Hematopoietic multipotent progenitor cell treated with erythropoietin and hydrocortisone succinate and interleukin-3 and kit ligand, for 8 days (in vitro differentiated cells): ENCODE data around the gene DR1.
A peak's percentile ranks its signal among the peaks of the same experiment; 100 is the strongest.

Experiments
- DNase-seq: peaks from one replicate; pipeline ENCODE4 v3.0.0-alpha.2; 2015

DR1 gene

GRCh38 chr1:93345633-93346420 lies at the start of gene DR1:
DR1 (plus strand) TSS chr1:93345907; CDS start chr1:93346646, 739 bp downstream.
- DNase-seq, result peak; percentile 93

GRCh38 chr1:93296555-93297154 lies 49.1 kb upstream of the DR1 start:
- no peak for DNase-seq

GRCh38 chr1:93301131-93301530 lies 44.6 kb upstream of the DR1 start:
- DNase-seq, result no peak

- no peak for DNase-seq
Measured at GRCh38 chr1:93302078-93302477, 43.6 kb upstream of the DR1 start.

- DNase-seq, result peak; percentile 80
Measured at GRCh38 chr1:93304716-93305138, 41.0 kb upstream of the DR1 start.

- DNase-seq, result no peak
Measured at GRCh38 chr1:93306920-93307319, 38.8 kb upstream of the DR1 start.

- no peak for DNase-seq
Measured at GRCh38 chr1:93313026-93313425, 32.7 kb upstream of the DR1 start.

- no peak for DNase-seq
Measured at GRCh38 chr1:93317207-93317606, 28.5 kb upstream of the DR1 start.

GRCh38 chr1:93317943-93318342 lies 27.8 kb upstream of the DR1 start:
- DNase-seq, result no peak

- DNase-seq, result no peak
Measured at GRCh38 chr1:93321720-93322119, 24.0 kb upstream of the DR1 start.

- DNase-seq, result no peak
Measured at GRCh38 chr1:93322349-93322748, 23.4 kb upstream of the DR1 start.

GRCh38 chr1:93323185-93323820 lies 22.4 kb upstream of the DR1 start:
- no peak for DNase-seq

GRCh38 chr1:93324486-93325464 lies 20.9 kb upstream of the DR1 start:
- DNase-seq, result no peak

- no peak for DNase-seq
Measured at GRCh38 chr1:93328809-93329760, 16.6 kb upstream of the DR1 start.

GRCh38 chr1:93330196-93330595 lies 15.5 kb upstream of the DR1 start:
- no peak for DNase-seq

- DNase-seq, result no peak
Measured at GRCh38 chr1:93330617-93331016, 15.1 kb upstream of the DR1 start.

GRCh38 chr1:93331412-93331811 lies 14.3 kb upstream of the DR1 start:
- no peak for DNase-seq

- DNase-seq, result no peak
Measured at GRCh38 chr1:93332368-93332767, 13.3 kb upstream of the DR1 start.

GRCh38 chr1:93338387-93339146 lies 7.1 kb upstream of the DR1 start:
- DNase-seq, result no peak

GRCh38 chr1:93339171-93339697 lies 6.5 kb upstream of the DR1 start:
- no peak for DNase-seq

- DNase-seq, result no peak
Measured at GRCh38 chr1:93340090-93340489, 5.6 kb upstream of the DR1 start.
